Fibroblast of lung (primary cell): ENCODE measurements around the gene CYP4F11. TPM values are rescaled to one million over a fixed set of nuclear protein-coding genes. Genes with fewer than 3 reads are reported as not detected.
"Not testable (repeated sequence)": the region's sequence is repeated elsewhere in the genome, so short reads cannot be mapped to it uniquely, and the experiment has no call there.

ENCODE experiments used
- DNase-seq, 2 donors: peaks; one replicate each; pipeline versions ENCODE4 v3.0.0 to v3.0.0-alpha.2; 2010; ENCODE audit warnings: low read depth in 2 of 2
- H2AFZ ChIP-seq: 2 replicates; pipeline ENCODE4 v1.5.1; 2012; ENCODE audit warnings: low read length, control low read depth, inconsistent platforms
- H3K27ac ChIP-seq: 2 replicates; pipeline ENCODE4 v1.5.1; 2011; ENCODE audit warnings: low read length, control low read depth; ENCODE audit not compliant: insufficient read depth
- H3K27me3 ChIP-seq: 2 replicates; pipeline ENCODE4 v1.5.1; 2011; ENCODE audit warnings: mild to moderate bottlenecking, low read length; ENCODE audit not compliant: control insufficient read depth, insufficient read depth
- H3K36me3 ChIP-seq: 2 replicates; pipeline ENCODE4 v1.5.1; 2011; ENCODE audit warnings: low read length; ENCODE audit not compliant: control insufficient read depth, insufficient read depth
- H3K4me1 ChIP-seq: 2 replicates; pipeline ENCODE4 v1.5.1; 2011; ENCODE audit warnings: low read length; ENCODE audit not compliant: control insufficient read depth, insufficient read depth; ENCODE audit errors: extremely low read depth
- H3K4me2 ChIP-seq: 2 replicates; pipeline ENCODE4 v1.5.1; 2011; ENCODE audit warnings: low read length, control low read depth; ENCODE audit not compliant: insufficient read depth; ENCODE audit errors: extremely low read depth
- H3K4me3 ChIP-seq, 4 experiments: fragments of 200-600 bp in 1 of 4; sonication (generic) in 1 of 4; replicated peaks in 1 of 4; 2 replicates each; pipeline ENCODE4 v1.5.1; 2011 to 2016; ENCODE audit warnings: low read length in 4 of 4, low read depth in 3 of 4, mild to moderate bottlenecking in 3 of 4, control low read depth in 2 of 4, inconsistent platforms in 1 of 4, mixed read lengths in 1 of 4; ENCODE audit not compliant: insufficient read depth in 1 of 4; ENCODE audit errors: control extremely low read depth in 1 of 4
- H3K79me2 ChIP-seq: 2 replicates; pipeline ENCODE4 v1.5.1; 2012; ENCODE audit warnings: mild to moderate bottlenecking, low read length, inconsistent platforms; ENCODE audit not compliant: control insufficient read depth, insufficient read depth
- H3K9ac ChIP-seq: 2 replicates; pipeline ENCODE4 v1.5.1; 2011; ENCODE audit warnings: mild to moderate bottlenecking, low read length, control low read depth; ENCODE audit not compliant: insufficient read depth
- H3K9me3 ChIP-seq: 2 replicates; pipeline ENCODE4 v1.5.1; 2012; ENCODE audit warnings: low read depth, low read length; ENCODE audit not compliant: control insufficient read depth, insufficient read depth
- H4K20me1 ChIP-seq: 2 replicates; pipeline ENCODE4 v1.5.1; 2011; ENCODE audit warnings: low read length; ENCODE audit not compliant: control insufficient read depth, insufficient read depth; ENCODE audit errors: extremely low read depth
- EZH2 ChIP-seq: IDR thresholded peaks from 2 replicates; pipeline ENCODE4 v1.5.1; 2012; ENCODE audit warnings: low read length, control low read depth, mild to moderate bottlenecking; ENCODE audit errors: missing control alignments
- polyA plus RNA-seq, 2 donors: library from polyadenylated mRNA; depleted of rRNA in 1 of 2; stranded (reverse) in 1 of 2; unstranded in 1 of 2; fragments of >200 nt; gene quantifications; 2 replicates each; pipeline ENCODE4 v1.2.1, GENCODE V29; 2011 to 2012; ENCODE audit warnings: missing spikeins in 1 of 2
- total RNA-seq: library from RNA; depleted of rRNA; stranded (reverse); fragments of >200 nt; gene quantifications from 2 replicates; pipeline ENCODE4 v1.2.1, GENCODE V29; 2014
- TF ChIP-seq, protein P1 (sequence below), 2 donors: IDR thresholded peaks in 1 of 2; conservative IDR thresholded peaks in 1 of 2; 1 replicate in 1 of 2; 2 replicates in 1 of 2; pipeline ENCODE4 v1.5.1; 2011 to 2012; ENCODE audit warnings: low read length in 2 of 2, control low read depth in 1 of 2, inconsistent platforms in 1 of 2, low read depth in 1 of 2, mild to moderate bottlenecking in 1 of 2

The CYP4F11 gene
- total and polyA plus RNA-seq, 2 donors (not counting 1 experiment from before 2014, with no cell fraction given), result not detected

- no peak for DNase-seq
- H3K27me3 ChIP-seq, result no peaks in the 10 kb centered on the region
- TF ChIP-seq, protein P1, sequence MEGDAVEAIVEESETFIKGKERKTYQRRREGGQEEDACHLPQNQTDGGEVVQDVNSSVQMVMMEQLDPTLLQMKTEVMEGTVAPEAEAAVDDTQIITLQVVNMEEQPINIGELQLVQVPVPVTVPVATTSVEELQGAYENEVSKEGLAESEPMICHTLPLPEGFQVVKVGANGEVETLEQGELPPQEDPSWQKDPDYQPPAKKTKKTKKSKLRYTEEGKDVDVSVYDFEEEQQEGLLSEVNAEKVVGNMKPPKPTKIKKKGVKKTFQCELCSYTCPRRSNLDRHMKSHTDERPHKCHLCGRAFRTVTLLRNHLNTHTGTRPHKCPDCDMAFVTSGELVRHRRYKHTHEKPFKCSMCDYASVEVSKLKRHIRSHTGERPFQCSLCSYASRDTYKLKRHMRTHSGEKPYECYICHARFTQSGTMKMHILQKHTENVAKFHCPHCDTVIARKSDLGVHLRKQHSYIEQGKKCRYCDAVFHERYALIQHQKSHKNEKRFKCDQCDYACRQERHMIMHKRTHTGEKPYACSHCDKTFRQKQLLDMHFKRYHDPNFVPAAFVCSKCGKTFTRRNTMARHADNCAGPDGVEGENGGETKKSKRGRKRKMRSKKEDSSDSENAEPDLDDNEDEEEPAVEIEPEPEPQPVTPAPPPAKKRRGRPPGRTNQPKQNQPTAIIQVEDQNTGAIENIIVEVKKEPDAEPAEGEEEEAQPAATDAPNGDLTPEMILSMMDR (conservative IDR thresholded peaks at IDR 0.05 in 1 of 2, IDR thresholded peaks at IDR 0.05 in 1 of 2; ENCODE audit: low read depth in 1 of 2, low read length in 2 of 2), result no peak
- no peak for TF ChIP-seq EZH2
- H3K36me3 ChIP-seq, result no peaks in the 10 kb centered on the region
- H3K9ac ChIP-seq, result no peak overlapping the region
- no peak overlapping the region for H3K27ac ChIP-seq
- no peak overlapping the region for H2AFZ ChIP-seq
- no peaks in the 10 kb centered on the region for H4K20me1 ChIP-seq
- H3K4me2 ChIP-seq, result no peak overlapping the region
- H3K4me3 ChIP-seq, result no peak overlapping the region
- H3K79me2 ChIP-seq, result no peaks in the 10 kb centered on the region
- no peaks in the 10 kb centered on the region for H3K9me3 ChIP-seq
- H3K4me1 ChIP-seq, result no peaks in the 10 kb centered on the region
Measured at GRCh38 chr19:15885919-15886318, 48.4 kb downstream of the CYP4F11 start.

- DNase-seq, result no peak
- Histone ChIP-seq H4K20me1 (no peaks in the 10 kb centered on the region), H3K9ac (no peak overlapping the region), H3K4me1 (no peaks in the 10 kb centered on the region), H3K27ac (no peak overlapping the region), H3K27me3 (no peaks in the 10 kb centered on the region), H3K36me3 (no peaks in the 10 kb centered on the region), H3K79me2 (no peaks in the 10 kb centered on the region), H3K4me2 (no peak overlapping the region), H2AFZ (no peak overlapping the region), H3K4me3 (no peak overlapping the region), H3K9me3 (no peaks in the 10 kb centered on the region)
- TF ChIP-seq, protein P1 (conservative IDR thresholded peaks at IDR 0.05 in 1 of 2, IDR thresholded peaks at IDR 0.05 in 1 of 2; ENCODE audit: low read depth in 1 of 2, low read length in 2 of 2), result no peak
- TF ChIP-seq EZH2, result no peak
Measured at GRCh38 chr19:15885167-15885566, 49.2 kb downstream of the CYP4F11 start.

DNA sequence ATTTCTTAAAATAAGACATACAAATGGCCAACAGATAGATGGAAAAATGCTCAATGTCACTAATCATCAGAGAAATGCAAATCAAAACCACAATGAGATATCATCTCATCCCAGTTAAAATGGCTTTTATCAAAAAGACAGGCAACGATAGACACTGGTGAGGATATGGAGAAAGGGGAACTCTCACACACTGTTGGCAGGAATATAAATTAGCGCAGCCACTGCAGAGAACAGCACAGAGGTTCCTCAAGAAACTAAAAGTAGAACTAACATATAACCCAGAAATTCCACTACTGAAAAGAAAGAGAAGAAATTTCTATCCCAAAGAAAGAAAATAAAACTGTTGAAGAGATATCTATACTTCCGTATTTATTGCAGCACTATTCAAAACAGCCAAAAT, 51.0 kb downstream of the CYP4F11 start:
- not testable (repeated sequence) for H3K27me3 ChIP-seq, DNase-seq, H3K4me1 ChIP-seq, H3K79me2 ChIP-seq, H3K9ac ChIP-seq, H3K9me3 ChIP-seq, H4K20me1 ChIP-seq, H2AFZ ChIP-seq, H3K27ac ChIP-seq, H3K36me3 ChIP-seq, H3K4me3 ChIP-seq, H3K4me2 ChIP-seq
